HepG2 (cell line): ENCODE results near the gene TMEM214. TPM values are rescaled to one million over a fixed set of nuclear protein-coding genes. Genes with fewer than 3 reads are reported as not detected.

Experiments used
- DPF2 ChIP-seq: sonication (generic); formaldehyde crosslinking; IDR thresholded peaks from 2 replicates; pipeline ENCODE4 v1.4.0; 2020; ENCODE audit warnings: mild to moderate bottlenecking, low read depth, missing genetic modification reagents, borderline replicate concordance
- GABPB1 ChIP-seq: IDR thresholded peaks from 2 replicates; pipeline ENCODE4 v1.6.1; 2016; ENCODE audit warnings: mild to moderate bottlenecking, missing genetic modification reagents, moderate library complexity, missing compliant biosample characterization
- GATAD2A ChIP-seq: IDR thresholded peaks from 2 replicates; pipeline ENCODE4 v1.6.1; 2016
- HOXA3 ChIP-seq: sonication (generic); formaldehyde crosslinking; IDR thresholded peaks from 2 replicates; pipeline ENCODE4 v1.5.0; 2020; ENCODE audit warnings: missing genetic modification reagents
- MZF1 ChIP-seq: sonication (generic); formaldehyde crosslinking; IDR thresholded peaks from 2 replicates; pipeline ENCODE4 v1.8.1; 2023; ENCODE audit warnings: mild to moderate bottlenecking, missing genetic modification reagents, borderline replicate concordance
- NCOA1 ChIP-seq: sonication (generic); formaldehyde crosslinking; IDR thresholded peaks from 2 replicates; pipeline ENCODE4 v1.9.0; 2021; ENCODE audit warnings: missing genetic modification reagents
- RBM39 ChIP-seq: fragments of 200-400 bp; formaldehyde crosslinking; IDR thresholded peaks from one replicate; pipeline ENCODE4 v1.6.1; 2018; ENCODE audit warnings: antibody characterized with exemption, mild to moderate bottlenecking, low read depth, low read length; ENCODE audit not compliant: poor library complexity, severe bottlenecking
- TEAD3 ChIP-seq: optimal IDR thresholded peaks from 2 replicates; pipeline ENCODE3; 2016; ENCODE audit warnings: borderline replicate concordance
- ZBTB33 ChIP-seq: sonication (generic); formaldehyde crosslinking; IDR thresholded peaks from 2 replicates; pipeline ENCODE4 v1.4.0; 2020; ENCODE audit warnings: missing genetic modification reagents
- ZBTB38 ChIP-seq: sonication (generic); formaldehyde crosslinking; IDR thresholded peaks from 2 replicates; pipeline ENCODE4 v1.5.1; 2020; ENCODE audit warnings: mild to moderate bottlenecking, missing genetic modification reagents
- ZNF274 ChIP-seq: sonication (generic); formaldehyde crosslinking; IDR thresholded peaks from 2 replicates; pipeline ENCODE4 v1.5.1; 2020; ENCODE audit warnings: mild to moderate bottlenecking, missing genetic modification reagents
- ZNF574 ChIP-seq: sonication (generic); formaldehyde crosslinking; IDR thresholded peaks from 2 replicates; pipeline ENCODE4 v1.4.0; 2020; ENCODE audit warnings: missing genetic modification reagents
- ZNF629 ChIP-seq: sonication (generic); formaldehyde crosslinking; conservative IDR thresholded peaks from 2 replicates; pipeline ENCODE4 v1.5.0; 2020; ENCODE audit warnings: missing genetic modification reagents
- ZNF709 ChIP-seq: sonication (generic); formaldehyde crosslinking; IDR thresholded peaks from 2 replicates; pipeline ENCODE4 v1.5.0; 2020; ENCODE audit warnings: mild to moderate bottlenecking, missing genetic modification reagents
- ZNF879 ChIP-seq: sonication (generic); formaldehyde crosslinking; IDR thresholded peaks from 2 replicates; pipeline ENCODE4 v1.8.1; 2023; ENCODE audit warnings: missing genetic modification reagents
- polyA plus RNA-seq, 8 experiments: library from polyadenylated mRNA; depleted of rRNA in 3 of 8; stranded (reverse) in 7 of 8; unstranded in 1 of 8; fragments of >200 nt; fragmentation: Illumina TruSeq in 4 of 8; extraction: Trizol in 4 of 8; gene quantifications; 2 replicates each; pipeline versions ENCODE4 v1.2.1 to v1.2.3, GENCODE V29; 2011 to 2016; ENCODE audit warnings: low read depth in 4 of 8, missing spikeins in 1 of 8, mixed read lengths in 1 of 8; ENCODE audit not compliant: insufficient read depth in 1 of 8
- total RNA-seq, 5 experiments: library from RNA; depleted of rRNA; stranded (reverse); fragments of >200 nt; fragmentation: Illumina TruSeq; extraction: Trizol; gene quantifications; 2 replicates each; pipeline ENCODE4 v1.2.3, GENCODE V29; 2016; ENCODE audit warnings: low read depth in 1 of 5
- TF ChIP-seq, protein P1 (sequence below): sonication (generic); formaldehyde crosslinking; IDR thresholded peaks from 2 replicates; pipeline ENCODE4 v1.4.0; 2020; ENCODE audit warnings: mild to moderate bottlenecking, missing genetic modification reagents
- TF ChIP-seq, protein P2 (sequence below): sonication (generic); formaldehyde crosslinking; IDR thresholded peaks from 2 replicates; pipeline ENCODE4 v1.4.0; 2020; ENCODE audit warnings: missing genetic modification reagents, mild to moderate bottlenecking, borderline replicate concordance

The TMEM214 gene
- total and polyA plus RNA-seq, 2 of the 13 experiments (the other 11 are each of a cell fraction or from before 2014, with no cell fraction given), result 58.3 to 132 TPM

DNA sequence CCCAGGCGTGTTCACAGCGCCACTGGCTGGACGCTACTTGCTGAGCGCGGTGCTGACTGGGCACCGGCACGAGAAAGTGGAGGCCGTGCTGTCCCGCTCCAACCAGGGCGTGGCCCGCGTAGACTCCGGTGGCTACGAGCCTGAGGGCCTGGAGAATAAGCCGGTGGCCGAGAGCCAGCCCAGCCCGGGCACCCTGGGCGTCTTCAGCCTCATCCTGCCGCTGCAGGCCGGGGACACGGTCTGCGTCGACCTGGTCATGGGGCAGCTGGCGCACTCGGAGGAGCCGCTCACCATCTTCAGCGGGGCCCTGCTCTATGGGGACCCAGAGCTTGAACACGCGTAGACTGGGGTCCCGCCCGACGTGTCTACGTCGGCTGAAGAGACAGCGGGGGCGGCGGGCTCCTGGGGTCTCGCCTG lies 52.9 kb downstream of the TMEM214 start (continued):
- TF ChIP-seq ZNF574 (CRISPR knock-in tag) (peak; percentile 64; the same call in 1 of the 2 replicates), NCOA1 (CRISPR knock-in tag) (peak; percentile 60; the same call in 1 of the 2 replicates), ZNF629 (CRISPR knock-in tag) (0 out of 2 replicates have a peak, but pooled peaks have one; percentile 10), ZNF709 (CRISPR knock-in tag) (peak; percentile 58; the same call in 1 of the 2 replicates), ZBTB33 (CRISPR knock-in tag) (peak; percentile 90), ZBTB38 (CRISPR knock-in tag) (peak; percentile 91), MZF1 (CRISPR knock-in tag) (peak; percentile 92; the same call in 1 of the 2 replicates), ZNF879 (no peak), RBM39 (peak; percentile 27), ZNF274 (0 out of 2 replicates have a peak, but pooled peaks have one; percentile 3), DPF2 (CRISPR knock-in tag) (no peak), HOXA3 (CRISPR knock-in tag) (peak; percentile 63), GABPB1 (peak; percentile 46; the same call in 1 of the 2 replicates), TEAD3 (CRISPR knock-in tag) (peak; percentile 74), GATAD2A (CRISPR knock-in tag) (peak; percentile 64)
- TF ChIP-seq, protein P1, sequence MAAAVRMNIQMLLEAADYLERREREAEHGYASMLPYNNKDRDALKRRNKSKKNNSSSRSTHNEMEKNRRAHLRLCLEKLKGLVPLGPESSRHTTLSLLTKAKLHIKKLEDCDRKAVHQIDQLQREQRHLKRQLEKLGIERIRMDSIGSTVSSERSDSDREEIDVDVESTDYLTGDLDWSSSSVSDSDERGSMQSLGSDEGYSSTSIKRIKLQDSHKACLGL (CRISPR knock-in tag), result 0 out of 2 replicates have a peak, but pooled peaks have one; percentile 19
- TF ChIP-seq, protein P2, sequence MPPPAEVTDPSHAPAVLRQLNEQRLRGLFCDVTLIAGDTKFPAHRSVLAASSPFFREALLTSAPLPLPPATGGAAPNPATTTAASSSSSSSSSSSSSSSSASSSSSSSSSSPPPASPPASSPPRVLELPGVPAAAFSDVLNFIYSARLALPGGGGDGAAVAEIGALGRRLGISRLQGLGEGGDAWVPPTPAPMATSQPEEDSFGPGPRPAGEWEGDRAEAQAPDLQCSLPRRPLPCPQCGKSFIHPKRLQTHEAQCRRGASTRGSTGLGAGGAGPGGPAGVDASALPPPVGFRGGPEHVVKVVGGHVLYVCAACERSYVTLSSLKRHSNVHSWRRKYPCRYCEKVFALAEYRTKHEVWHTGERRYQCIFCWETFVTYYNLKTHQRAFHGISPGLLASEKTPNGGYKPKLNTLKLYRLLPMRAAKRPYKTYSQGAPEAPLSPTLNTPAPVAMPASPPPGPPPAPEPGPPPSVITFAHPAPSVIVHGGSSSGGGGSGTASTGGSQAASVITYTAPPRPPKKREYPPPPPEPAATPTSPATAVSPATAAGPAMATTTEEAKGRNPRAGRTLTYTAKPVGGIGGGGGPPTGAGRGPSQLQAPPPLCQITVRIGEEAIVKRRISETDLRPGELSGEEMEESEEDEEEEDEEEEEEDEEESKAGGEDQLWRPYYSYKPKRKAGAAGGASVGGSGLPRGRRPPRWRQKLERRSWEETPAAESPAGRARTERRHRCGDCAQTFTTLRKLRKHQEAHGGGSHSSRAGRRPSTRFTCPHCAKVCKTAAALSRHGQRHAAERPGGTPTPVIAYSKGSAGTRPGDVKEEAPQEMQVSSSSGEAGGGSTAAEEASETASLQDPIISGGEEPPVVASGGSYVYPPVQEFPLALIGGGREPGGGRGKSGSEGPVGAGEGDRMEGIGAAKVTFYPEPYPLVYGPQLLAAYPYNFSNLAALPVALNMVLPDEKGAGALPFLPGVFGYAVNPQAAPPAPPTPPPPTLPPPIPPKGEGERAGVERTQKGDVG (CRISPR knock-in tag), result 0 out of 2 replicates have a peak, but pooled peaks have one; percentile 20
